ENCODE results near the gene MSX1.

MSX1 gene

GRCh38 chr4:4871242-4871572, 11.7 kb downstream of the MSX1 start:
- DNase-seq = no peak

GRCh38 chr4:4871573-4872313, 12.3 kb downstream of the MSX1 start:
- DNase-seq = no peak

- no peak for DNase-seq
These were observed 12.9 kb downstream of the MSX1 start for GRCh38 chr4:4872314-4872903.

- no peak for DNase-seq
These were observed 13.7 kb downstream of the MSX1 start for GRCh38 chr4:4873203-4873602.

DNA sequence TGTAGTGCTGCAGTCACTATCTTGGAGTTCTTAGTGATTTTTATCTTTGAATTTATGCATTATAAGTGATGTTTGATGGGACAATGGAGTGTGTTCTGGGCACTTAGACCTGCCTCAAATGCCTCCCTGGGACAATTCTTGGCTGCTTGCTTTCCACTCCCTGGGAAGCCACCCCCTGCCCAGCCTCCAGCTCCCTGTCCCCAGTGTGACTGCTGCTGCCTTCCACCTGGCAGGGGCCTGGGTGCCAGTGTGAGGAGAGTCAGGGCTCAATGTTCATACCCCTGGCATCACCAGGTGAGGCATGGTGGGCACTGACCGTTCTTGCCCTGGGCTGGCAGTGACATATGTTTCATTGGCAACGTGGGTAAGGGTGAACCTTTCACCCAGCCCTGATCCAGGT, 14.8 kb downstream of the MSX1 start:
- DNase-seq = no peak

GRCh38 chr4:4875147-4875546, 15.7 kb downstream of the MSX1 start:
- DNase-seq = no peak

GRCh38 chr4:4875611-4876010, 16.1 kb downstream of the MSX1 start:
- no peak for DNase-seq

DNA sequence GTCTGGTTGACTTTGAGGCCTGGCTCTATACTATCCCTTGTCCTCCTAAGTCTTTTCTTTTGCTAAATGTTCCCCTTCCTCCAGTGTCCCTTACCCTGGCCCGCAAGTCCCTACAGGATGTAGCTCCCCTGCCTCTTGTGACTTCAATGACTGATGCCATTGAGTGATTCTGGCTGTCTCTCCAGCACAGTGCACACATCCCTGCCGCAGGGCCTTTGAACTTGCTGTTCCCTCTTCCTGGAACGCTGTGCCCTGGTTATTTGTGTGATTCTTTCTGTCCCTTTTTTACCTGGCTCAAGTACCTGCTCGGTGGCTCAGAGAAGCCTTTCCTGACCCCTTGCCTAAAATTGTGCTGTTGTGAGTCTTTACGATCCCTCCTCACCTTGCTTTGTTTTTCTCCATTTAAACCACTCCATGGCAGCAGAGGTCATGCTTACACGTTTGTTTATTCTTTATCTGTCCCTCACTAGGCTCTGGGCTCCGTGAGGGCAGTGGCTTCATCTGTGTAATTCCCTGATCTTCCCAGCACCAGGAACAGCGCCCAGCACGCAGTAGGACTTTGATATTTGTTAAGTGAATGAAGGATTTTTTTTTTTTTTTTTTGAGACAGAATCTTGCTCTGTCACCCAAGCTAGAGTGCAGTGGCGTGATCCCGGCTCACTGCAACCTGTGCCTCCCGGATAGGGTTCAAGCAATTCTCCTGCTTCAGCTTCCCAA, 17.6 kb downstream of the MSX1 start:
- no peak for DNase-seq

DNA sequence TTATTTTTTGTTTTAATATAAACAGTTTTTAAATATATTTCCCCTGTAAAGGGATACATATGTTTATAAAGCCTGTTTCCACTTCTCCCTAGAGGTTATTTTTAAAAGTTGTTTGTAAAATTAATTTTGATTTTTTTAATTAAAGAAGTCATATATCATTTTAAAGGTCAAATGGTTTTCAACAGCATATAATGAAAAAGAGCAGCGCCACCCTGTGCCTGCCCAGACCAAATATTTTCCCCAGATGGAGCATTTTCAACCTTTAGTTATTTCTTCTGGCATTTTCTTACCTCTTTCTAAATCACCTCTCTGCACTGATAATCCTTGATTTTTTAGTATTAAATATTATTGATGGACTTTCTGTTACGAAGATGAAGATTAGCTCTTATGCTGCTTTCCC, 21.0 kb downstream of the MSX1 start:
- no peak for DNase-seq

- DNase-seq = no peak
These were observed 22.0 kb downstream of the MSX1 start for GRCh38 chr4:4881432-4881831.

GRCh38 chr4:4884611-4885010, 25.1 kb downstream of the MSX1 start:
- DNase-seq = no peak

DNA sequence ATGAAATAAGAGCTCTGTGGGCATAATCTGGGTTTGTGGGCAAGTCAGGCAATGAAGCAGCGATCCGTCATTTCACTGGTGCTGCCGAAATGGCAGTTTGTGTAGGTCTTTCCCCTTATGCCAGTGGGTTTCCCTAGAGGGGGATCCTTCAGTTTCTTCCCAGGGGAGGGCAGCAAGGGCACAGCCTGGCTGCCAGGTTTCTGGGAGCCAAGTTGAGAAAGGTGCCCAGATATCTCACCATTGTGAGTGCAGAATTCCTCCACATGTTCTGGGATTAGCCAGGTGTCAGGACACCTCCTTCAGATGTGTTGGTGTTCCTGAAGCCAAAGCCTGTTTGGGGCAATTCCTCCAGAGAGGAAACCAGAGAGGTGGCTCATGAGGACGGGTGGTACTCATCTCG, 28.0 kb downstream of the MSX1 start:
- no peak for DNase-seq

- DNase-seq = no peak
These were observed 29.2 kb downstream of the MSX1 start for GRCh38 chr4:4888695-4889094.

DNA sequence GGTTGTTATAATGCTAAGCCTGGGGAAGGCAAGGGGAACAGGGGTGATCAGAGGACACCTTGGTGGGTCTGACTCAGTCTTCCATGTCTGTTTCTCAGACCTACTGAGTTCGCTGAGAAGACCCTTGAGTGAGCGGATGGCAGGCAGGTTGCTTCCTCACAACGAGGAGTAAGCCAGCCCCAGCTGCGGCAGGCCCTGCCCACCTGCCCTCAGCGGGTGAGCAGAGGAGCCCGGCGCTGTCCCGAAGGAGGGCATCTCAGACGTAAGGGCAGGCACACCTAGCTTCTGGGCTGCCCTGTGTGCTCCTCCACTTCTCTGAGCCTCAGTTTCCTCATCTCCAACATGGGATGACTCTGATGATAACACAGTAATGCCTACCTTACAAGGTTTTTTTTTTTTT, 30.3 kb downstream of the MSX1 start:
- DNase-seq = no peak

- DNase-seq = no peak
These were observed 31.2 kb downstream of the MSX1 start for GRCh38 chr4:4890574-4891255.

- DNase-seq = no peak
These were observed 34.3 kb downstream of the MSX1 start for GRCh38 chr4:4893721-4894120.

DNA sequence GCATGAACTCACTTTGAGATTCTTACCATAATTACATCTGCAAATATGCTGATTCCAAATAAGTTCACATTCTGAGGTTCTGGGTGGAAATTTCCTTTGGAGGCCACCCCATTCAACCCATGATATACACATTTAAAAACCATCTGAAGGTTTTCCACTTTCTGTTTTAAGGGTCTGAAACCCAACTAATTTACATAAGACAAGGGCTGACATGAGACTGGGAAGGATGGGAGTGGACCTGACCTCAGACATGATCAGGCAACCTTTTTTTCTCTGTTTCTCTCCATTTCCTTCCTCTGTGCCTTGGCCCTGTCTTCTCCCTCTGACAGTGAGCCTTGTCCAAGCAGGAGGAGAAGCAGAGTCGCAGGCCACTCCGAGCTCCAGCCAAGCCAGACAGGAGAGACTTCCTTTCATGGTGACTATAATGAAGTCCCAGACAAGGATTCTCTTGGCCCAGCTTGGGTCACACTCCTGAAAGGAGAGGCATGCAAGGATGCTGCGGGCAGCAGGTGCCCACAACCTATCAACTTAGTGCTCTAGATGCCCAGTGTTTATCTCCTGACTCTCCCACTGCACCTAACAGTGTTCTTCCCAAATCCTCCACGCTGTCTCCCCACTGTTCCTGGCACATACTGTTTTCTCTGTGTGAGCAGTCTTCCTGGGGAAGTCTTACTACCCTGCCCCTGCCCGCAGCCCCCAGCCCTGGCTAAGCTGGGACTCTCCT, 39.9 kb downstream of the MSX1 start:
- DNase-seq = no peak

GRCh38 chr4:4901877-4902276, 42.4 kb downstream of the MSX1 start:
- DNase-seq = no peak

DNA sequence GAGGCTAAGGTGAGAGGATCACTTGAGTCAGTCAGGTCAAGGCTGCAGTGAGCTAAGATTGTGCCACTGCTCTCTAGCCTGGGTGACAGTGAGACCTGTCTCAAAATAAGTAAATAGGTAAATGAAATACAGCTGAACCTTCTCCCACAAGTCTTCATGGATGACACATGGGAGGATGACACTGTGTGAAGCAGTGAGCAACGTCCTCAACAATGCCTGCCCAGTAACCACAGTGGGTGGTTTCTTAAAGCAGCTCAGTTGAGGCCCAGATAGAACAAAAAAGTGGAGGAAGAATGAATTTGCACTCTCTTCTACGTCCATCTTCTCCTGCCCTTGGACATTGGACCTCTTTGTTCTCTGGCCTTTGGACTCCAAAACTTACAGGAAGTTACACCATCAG, 52.7 kb downstream of the MSX1 start:
- DNase-seq = no peak

DNA sequence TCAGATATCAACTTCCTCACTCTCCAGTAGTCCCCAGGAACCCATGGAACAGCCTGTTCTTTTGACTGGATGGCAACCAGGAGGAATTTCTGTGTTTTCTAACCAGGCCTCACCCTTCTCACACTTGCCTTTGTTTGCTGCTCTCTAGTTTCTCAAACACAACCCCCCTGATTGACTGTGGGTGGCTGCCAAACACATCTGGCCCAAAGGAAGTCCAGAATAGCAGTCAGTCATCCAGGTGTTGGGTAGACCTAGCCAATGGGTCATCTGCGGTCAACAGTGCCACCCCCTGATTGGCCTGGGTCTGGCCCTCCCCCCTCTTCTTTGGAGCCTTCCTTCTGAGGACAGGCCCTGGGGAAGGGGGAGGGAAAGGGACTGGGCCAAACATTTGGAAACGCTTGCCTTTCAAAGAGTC, 53.7 kb downstream of the MSX1 start:
- DNase-seq = no peak
